ENCODE results near the gene DESI2.
"Not testable (repeated sequence)": the region's sequence is repeated elsewhere in the genome, so short reads cannot be mapped to it uniquely, and the experiment has no call there.

Gene DESI2

GRCh38 chr1:244655186-244655585, 2.3 kb downstream of the DESI2 start:
- DNase-seq = no peak

GRCh38 chr1:244657421-244657820, 4.5 kb downstream of the DESI2 start:
- DNase-seq = no peak

DNA sequence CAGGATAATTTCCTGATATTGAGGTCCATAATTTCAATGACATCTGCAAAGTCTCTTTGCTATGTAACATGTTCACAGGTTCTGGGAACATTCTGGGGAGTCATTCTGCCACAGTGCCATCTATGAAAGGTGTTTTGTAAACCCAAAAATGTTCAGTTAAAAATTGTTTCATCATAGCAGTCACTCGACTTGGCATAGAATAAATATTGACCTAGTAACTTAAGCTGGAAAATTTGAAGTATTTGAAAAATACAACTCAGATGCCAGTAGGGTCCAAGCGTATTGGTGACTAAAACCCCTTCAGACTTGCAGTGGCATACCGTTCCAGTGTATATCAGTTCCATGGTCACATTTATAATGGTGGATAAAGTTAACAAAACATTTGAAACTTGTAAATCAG, 6.8 kb downstream of the DESI2 start:
- DNase-seq = no peak

- no peak for DNase-seq
Measured at GRCh38 chr1:244660595-244660994, 7.7 kb downstream of the DESI2 start.

DNA sequence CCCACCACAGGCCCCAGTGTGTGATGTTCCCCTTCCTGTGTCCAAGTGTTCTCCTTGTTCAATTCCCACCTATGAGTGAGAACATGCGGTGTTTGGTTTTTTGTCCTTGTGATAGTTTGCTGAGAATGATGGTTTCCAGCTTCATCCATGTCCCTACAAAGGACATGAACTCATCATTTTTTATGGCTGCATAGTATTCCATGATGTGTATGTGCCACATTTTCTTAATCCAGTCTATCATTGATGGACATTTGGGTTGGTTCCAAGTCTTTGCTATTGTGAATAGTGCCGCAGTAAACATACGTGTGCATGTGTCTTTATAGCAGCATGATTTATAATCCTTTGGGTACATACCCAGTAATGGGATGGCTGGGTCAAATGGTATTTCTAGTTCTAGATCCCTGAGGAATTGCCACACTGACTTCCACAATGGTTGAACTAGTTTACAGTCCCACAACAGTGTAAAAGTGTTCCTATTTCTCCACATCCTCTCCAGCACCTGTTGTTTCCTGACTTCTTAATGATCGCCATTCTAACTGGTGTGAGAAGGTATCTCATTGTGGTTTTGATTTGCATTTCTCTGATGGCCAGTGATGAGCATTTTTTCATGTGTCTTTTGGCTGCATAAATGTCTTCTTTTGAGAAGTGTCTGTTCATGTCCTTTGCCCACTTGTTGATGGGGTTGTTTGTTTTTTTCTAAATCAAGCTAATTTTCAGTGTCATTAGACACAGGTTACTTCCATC, 8.8 kb downstream of the DESI2 start:
- DNase-seq = not testable (repeated sequence)

- DNase-seq = no peak
Measured at GRCh38 chr1:244662599-244662998, 9.7 kb downstream of the DESI2 start.

DNA sequence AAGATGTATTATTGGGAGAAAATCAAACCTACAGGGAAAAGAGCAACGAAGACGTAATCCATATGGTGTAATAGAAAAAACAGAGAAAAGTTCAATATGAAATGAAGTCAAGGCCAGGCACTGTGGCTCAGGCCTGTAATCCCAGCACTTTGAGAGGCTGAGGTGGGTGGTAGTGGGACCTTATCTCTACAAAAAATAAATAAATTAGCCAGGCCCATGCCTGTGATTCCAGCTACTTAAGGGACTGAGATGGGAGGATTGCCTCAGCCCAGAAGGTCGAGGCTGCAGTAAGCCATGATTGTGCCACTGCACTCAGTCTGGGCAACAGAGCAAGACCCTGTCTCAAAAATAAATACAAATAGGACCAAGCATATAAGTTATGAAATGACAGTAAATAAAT, 11.4 kb downstream of the DESI2 start:
- no peak for DNase-seq

DNA sequence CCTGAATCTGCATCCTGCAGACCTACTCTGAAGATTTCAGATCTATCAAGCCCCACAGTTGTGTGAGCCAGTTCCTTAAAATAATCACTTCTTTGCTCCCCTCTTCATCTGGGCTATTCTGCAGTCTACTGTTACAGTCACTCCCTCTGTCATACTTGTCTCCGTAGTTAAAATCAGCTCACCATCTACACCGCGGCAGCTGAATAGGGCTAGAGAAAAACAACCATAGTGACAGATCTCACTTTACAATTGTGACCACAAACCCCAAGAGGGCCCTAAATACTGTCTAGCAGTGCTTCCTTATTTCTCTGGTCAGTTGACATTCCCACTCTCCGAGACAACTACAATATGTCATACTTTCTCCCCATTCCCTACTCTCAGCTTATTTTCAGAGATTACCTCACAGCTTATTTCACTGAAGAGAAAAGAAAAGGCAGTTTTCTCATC, 12.9 kb downstream of the DESI2 start:
- no peak for DNase-seq

DNA sequence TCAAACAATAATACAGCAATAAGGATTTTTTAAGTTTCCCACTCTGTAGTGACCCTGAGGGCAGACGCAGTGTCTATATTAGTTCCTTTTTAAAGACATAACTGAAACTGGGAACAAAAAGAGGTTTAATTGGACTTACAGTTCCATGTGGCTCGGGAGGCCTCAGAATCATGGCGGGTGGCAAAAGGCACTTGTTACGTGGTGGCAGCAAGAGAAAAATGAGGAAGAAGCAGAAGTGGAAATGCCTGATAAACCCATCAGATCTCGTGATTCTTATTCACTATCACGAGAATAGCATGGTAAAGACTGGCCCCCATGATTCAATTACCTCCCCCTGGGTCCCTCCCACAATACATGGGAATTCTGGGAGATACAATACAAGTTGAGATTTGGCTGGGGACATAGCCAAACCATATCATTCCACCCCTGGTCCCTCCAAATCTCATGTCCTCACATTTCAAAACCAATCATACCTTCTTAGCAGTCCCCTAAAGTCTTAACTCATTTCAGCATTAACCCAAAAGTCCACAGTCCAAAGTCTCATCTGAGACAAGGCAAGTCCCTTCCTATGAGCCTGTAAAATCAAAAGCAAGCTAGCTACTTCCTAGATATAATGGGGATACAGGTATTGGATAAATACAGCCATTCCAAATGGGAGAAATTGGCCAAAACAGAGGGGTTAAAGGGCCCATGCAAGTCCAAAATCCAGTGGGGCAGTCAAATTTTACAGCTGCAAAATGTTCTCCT, 13.9 kb downstream of the DESI2 start:
- DNase-seq = not testable (repeated sequence)

DNA sequence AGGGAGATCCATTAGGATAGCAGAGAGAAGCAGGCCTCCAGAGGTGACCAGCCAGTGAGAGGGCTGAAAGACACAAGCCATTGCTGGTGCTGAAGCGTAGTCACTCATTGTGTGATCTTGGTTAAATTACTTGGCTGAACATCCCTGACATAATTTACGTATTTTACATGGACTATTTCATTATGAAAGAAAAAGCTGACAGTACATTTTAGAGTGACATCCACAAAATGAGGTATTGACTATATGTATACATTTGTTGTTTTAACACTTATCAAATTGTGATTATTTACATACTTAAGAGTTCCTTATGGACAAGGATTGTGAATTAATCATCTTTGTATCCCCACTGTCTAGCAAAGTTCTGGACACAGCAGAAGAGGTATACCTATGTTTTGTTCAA, 14.9 kb downstream of the DESI2 start:
- DNase-seq = no peak

GRCh38 chr1:244672946-244673682, 20.2 kb downstream of the DESI2 start:
- DNase-seq = no peak

DNA sequence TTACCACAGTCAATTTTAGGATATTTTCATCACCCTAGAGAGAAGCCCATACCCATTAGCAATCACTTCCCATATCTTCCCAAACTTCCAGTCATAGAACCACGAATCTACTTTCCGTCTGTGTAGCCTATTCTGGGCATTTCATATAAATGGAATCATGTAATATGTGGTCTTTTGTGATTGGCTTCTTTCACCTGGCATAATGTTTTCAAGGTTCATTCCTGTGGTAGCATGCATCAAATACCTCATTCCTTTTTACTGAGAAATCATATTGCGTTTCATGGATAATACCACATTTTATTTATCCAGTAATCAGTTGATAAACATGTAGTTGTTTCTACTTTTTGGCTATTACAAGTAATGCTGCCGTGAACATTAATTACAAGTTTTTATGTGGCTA, 21.5 kb downstream of the DESI2 start:
- DNase-seq = no peak

DNA sequence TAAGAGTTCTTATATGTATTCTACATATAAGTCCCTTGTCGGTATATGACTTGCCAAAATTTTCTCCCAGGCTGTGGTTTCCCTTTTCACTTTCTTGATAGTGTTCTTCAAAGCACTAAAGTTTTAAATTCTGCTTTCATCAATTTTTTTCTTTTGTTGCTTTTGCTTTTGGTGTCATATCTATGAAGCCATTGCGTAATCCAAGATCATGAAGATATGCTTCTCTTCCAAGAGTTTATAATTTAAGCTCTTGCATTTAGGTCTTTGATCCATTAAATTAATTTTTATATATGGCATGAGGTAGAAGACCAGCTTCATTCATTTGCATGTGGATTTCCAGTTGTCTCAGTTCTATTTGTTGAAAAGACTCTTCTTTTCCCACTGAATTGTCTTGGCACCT, 22.2 kb downstream of the DESI2 start:
- DNase-seq = no peak

DNA sequence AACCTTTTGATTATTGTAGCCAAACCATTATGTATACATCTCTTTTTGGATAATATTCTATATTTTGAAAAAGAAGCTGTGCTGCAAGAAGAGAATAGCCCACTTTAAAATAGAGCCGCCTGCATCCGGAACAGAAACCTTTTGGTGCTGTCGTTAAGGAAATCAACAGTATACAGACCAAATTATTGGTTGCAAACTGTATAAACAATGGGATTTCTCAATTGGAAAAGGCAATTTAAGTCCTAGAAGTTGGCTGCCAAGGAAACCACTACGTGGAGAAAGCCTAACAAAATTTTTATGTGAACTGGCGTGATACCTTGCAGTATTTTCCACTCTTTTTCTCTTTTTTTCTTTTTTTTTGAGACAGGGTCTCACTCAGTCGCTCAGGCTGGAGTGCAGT, 25.8 kb downstream of the DESI2 start:
- no peak for DNase-seq

DNA sequence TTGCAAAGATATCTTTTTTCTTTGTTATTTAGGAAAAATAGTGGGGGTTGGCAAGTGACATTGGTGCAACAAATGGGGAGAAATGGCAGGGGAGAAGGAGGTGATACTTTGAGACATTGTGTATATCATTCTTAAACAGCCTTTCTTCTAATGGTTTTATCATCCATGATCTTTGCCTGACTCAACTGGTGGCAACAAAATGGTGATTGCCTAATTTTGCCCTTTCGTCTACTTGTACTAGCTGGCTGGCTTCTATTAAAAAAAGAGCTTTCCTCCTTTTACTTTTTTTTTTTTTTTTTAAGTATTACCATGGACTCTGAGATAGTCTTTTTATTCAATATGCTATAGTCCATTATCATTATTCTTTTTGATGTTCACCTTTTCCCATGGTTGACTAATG, 27.7 kb downstream of the DESI2 start:
- no peak for DNase-seq

- DNase-seq = not testable (repeated sequence)
Measured at GRCh38 chr1:244682087-244682486, 29.2 kb downstream of the DESI2 start.

- no peak for DNase-seq
Measured at GRCh38 chr1:244695937-244696336, 43.0 kb downstream of the DESI2 start.

- DNase-seq = no peak
Measured at GRCh38 chr1:244699741-244700140, 46.8 kb downstream of the DESI2 start.

DNA sequence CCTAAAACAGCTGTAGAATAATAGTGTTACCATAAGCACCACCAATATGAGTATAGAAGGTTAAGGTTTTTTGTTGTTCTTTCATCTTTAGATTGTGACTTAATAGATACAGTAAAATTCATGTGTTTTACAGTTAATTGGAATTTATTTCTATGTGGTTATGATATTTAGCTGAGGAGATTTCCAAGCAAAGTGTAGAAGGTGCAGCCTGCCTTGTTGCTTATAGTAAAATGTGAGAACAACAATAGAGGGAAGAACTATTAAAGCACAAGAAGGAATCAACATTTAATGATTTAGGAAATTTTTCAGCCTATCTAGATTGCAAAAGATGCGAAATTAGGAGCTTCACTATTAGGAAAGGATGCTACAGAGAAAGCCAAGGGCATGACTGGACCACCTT, 47.9 kb downstream of the DESI2 start:
- no peak for DNase-seq

DNA sequence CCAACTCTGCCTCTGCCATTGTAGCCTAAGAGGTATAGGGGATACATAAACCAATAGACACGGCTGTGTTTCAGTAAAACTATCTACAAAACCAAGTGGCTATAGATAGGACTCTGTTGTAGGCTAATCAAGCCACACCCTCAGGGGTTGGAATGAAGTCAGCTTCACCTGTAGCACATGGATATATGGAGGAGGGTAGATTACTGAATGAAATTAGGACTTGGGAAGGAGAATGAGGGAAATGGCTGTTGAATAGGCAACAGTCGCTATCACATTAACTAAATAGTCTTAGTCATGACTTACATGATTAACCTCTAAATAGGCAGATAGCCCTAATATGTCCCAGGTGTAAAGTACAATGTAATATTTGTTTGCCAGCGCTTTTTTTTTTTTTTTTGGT, 49.7 kb downstream of the DESI2 start:
- no peak for DNase-seq

GRCh38 chr1:244704107-244704506, 51.2 kb downstream of the DESI2 start:
- DNase-seq = no peak

DNA sequence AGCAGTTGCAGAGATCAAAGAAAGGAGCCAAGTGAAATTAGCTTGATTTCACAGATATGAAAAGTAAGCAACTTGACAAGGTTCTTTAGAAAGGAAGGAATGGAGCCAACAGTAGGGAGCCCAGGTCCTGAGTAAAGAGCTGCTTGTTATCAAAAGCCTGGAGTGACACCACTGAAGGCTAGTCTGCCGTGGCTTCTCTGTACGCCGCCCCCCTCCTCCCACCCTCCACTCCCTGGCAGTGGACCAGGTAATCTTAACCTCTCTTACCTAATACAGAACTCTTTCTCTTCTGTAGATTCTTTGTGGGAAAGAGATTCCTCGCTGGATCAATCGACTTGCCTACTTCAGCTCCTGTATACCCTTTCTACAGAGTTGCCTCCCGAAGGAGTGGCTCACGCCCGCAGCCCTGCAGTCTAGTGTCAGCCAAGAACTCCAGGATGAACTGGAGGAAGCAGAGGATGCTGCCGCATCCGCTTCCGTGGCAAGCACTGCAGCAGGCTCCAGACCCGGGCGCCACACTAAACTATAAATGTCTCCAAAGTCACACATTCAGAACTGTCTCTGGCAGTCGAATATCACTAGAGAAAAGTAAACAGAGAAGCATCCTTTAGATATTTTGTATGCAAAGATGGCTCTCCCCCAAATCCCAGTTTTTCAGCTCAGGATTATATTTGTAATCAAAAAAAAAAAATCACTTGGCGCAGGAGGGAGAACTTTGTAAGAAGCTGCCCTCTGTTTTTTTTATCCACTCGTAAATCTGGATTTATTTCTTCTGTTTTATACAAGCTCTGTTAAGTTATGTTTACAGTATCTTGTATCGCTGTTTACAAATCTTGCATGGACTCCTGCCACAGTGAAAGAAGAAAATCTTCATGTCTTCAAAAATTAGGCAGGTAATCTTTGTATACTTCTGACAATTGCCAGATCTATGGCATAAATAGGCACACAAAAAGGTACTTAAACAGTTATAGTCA, 52.6 kb downstream of the DESI2 start:
- DNase-seq = no peak

DNA sequence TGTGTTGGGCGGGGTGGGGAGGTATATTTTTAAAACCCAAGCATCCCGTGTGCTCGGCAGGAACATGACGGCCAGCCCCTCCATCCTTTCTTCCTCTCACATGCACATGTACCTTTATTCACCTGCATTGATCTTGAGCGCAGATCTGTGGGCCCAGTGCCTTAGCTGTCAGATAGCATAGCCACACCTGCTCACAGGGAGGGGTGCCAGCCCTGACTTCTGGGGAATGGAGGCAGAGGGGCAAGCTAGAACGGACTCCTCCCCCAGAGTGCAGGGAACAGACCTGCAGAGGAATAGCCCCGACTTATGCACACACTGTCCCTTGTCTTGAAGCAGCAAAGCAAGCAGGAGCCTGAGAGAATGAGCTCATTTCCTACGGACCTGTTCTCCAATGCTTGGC, 56.1 kb downstream of the DESI2 start:
- no peak for DNase-seq

All from 8988T (cell line).